T-helper 17 cell (primary cell): Measurements from ENCODE around the gene PSTPIP2. TPM values are rescaled to one million over a fixed set of nuclear protein-coding genes. Genes with fewer than 3 reads are reported as not detected.
A peak's percentile ranks its signal among the peaks of the same experiment; 100 is the strongest.

Experiments
- ATAC-seq: fragments of 150-1000 bp; cut with Tn5 transposase; 2 replicates; pipeline ENCODE4 v1.10.0; 2021; ENCODE audit warnings: mild to moderate bottlenecking, moderate library complexity
- DNase-seq, 3 donors: peaks; one replicate each; pipeline versions ENCODE4 v3.0.0 to v3.0.0-alpha.2; 2020 to 2021
- H3K9me3 ChIP-seq: one replicate; pipeline ENCODE4 v1.7.0; 2013; ENCODE audit warnings: low read length, mild to moderate bottlenecking; ENCODE audit not compliant: control insufficient read depth, poor library complexity, severe bottlenecking
- H3K27ac Mint-ChIP-seq: one replicate; pipeline ENCODE4 v1.8.0; 2022; ENCODE audit warnings: mild to moderate bottlenecking, moderate library complexity, mixed read lengths
- H3K27me3 Mint-ChIP-seq: one replicate; pipeline ENCODE4 v1.8.0; 2022; ENCODE audit warnings: mixed read lengths
- H3K36me3 Mint-ChIP-seq: one replicate; pipeline ENCODE4 v1.8.0; 2022; ENCODE audit warnings: low read depth, mixed read lengths
- H3K4me1 Mint-ChIP-seq: one replicate; pipeline ENCODE4 v1.8.0; 2022; ENCODE audit warnings: mild to moderate bottlenecking, mixed read lengths
- H3K4me3 Mint-ChIP-seq: one replicate; pipeline ENCODE4 v1.8.0; 2022; ENCODE audit warnings: mild to moderate bottlenecking, moderate library complexity, mixed read lengths
- total RNA-seq, 4 donors: library from RNA in 2 of 4; stranded (reverse) in 2 of 4; gene quantifications; one replicate each; pipeline ENCODE4 v1.2.3 and lab custom pipeline; 2022 to 2026

The PSTPIP2 gene
- total RNA-seq, 2 donors from 2014 or later = 13.1 to 15.8 TPM

GRCh38 chr18:45951016-45951714 is 120.9 kb downstream of the PSTPIP2 start:
- Mint-ChIP-seq H3K27ac (peak overlapping the region; percentile 82), H3K27me3 (no peaks in the 10 kb centered on the region), H3K4me1 (peaks cover 39% of the 10 kb centered on the region), H3K4me3 (no peak overlapping the region), H3K36me3 (peaks cover 17% of the 10 kb centered on the region)
- H3K9me3 ChIP-seq = no peaks in the 10 kb centered on the region
- no peak for ATAC-seq
- DNase-seq = no peak

DNA sequence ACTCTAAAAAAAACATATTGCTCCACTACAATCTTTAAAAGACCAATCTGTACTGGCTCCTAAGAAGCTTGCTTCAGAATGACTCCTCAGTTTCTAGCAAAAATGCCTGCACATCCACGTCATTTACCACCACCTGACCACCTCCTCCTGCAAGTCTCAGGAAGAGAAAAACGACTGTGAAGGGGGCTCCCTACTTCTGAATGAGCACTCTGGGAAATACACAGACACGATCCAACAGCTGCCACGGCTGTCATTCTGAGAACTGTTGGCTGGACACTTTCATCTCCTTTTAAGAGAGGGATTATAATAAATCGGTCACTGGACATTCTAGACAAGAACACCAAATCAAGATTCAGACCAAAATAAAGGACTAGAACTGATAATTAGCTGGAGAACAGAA is 126.4 kb downstream of the PSTPIP2 start:
- peak overlapping the region; percentile 34 for H3K27ac Mint-ChIP-seq

DNA sequence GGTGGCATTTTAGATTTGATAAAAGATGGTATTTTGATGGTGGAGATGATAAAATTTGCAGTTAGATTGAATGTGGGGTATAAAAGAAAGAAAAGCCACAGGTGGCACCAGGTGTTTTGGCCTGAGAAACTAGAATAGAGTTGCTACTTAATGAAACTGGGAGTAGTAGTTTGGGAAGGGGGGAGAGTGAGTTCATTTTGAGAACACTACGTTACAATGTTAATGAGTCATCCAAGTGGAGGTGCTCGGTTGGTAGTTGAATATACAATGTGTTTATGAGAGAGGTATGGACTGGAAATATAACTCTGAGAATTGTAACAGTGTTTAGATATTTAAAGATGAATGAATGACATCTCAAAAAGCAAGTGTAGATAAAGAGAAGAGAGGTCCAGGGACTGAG is 131.3 kb downstream of the PSTPIP2 start:
- Mint-ChIP-seq H3K4me1 (peaks cover 25% of the 10 kb centered on the region), H3K36me3 (peaks cover 30% of the 10 kb centered on the region), H3K27ac (no peak overlapping the region), H3K27me3 (no peaks in the 10 kb centered on the region), H3K4me3 (no peak overlapping the region)
- DNase-seq (no peak), ATAC-seq (no peak)
- H3K9me3 ChIP-seq = no peaks in the 10 kb centered on the region

More for the DNA sequence above, 126.4 kb downstream of the PSTPIP2 start:
- DNase-seq = no peak
- Mint-ChIP-seq H3K27me3 (no peaks in the 10 kb centered on the region), H3K4me3 (no peak overlapping the region), H3K4me1 (peaks cover 12% of the 10 kb centered on the region), H3K36me3 (peaks cover 20% of the 10 kb centered on the region)
- ATAC-seq = no peak
- no peaks in the 10 kb centered on the region for H3K9me3 ChIP-seq

- no peak overlapping the region for H3K4me3 Mint-ChIP-seq
- no peaks in the 10 kb centered on the region for H3K9me3 ChIP-seq
- ATAC-seq (no peak), DNase-seq (no peak)
- H3K27ac Mint-ChIP-seq = no peak overlapping the region
- no peaks in the 10 kb centered on the region for H3K27me3 Mint-ChIP-seq
- H3K36me3 Mint-ChIP-seq = peaks cover 30% of the 10 kb centered on the region
- peaks cover 25% of the 10 kb centered on the region for H3K4me1 Mint-ChIP-seq
These were observed 132.8 kb downstream of the PSTPIP2 start for GRCh38 chr18:45939236-45939635.

DNA sequence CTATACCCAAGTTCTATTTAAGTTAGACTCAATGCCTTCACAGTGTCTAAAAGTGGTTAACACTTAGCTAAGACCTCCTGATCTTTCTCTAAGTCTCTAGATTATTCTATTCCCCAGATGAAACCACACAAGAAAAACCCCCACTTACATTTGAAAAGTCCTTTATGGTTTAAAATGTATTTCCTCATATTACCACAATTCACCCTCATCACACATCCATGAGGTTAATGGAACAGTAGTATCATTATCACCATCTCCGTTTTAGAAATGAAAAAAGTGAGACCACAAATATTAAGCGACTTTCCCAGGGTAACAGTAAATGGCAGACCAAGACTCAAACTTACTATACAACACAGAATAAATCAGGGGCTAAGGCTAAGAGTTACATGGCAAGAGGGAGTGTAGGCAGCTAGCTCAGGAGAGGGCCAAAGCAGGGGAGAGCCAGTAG is 133.5 kb downstream of the PSTPIP2 start:
- H3K4me3 Mint-ChIP-seq = peak overlapping the region; percentile 76
- peaks cover 25% of the 10 kb centered on the region for H3K4me1 Mint-ChIP-seq
- H3K27ac Mint-ChIP-seq = peak overlapping the region; percentile 75
- H3K27me3 Mint-ChIP-seq = no peaks in the 10 kb centered on the region
- peaks cover 27% of the 10 kb centered on the region for H3K36me3 Mint-ChIP-seq
- no peaks in the 10 kb centered on the region for H3K9me3 ChIP-seq
- ATAC-seq (peak; percentile 84), DNase-seq (no peak)

GRCh38 chr18:45935591-45936335 is 136.3 kb downstream of the PSTPIP2 start:
- Mint-ChIP-seq H3K27ac (no peak overlapping the region), H3K4me1 (peaks cover 28% of the 10 kb centered on the region), H3K4me3 (peak overlapping the region; percentile 19), H3K36me3 (peaks cover 18% of the 10 kb centered on the region), H3K27me3 (no peaks in the 10 kb centered on the region)
- no peaks in the 10 kb centered on the region for H3K9me3 ChIP-seq
- ATAC-seq = no peak
- no peak for DNase-seq

Other genes starting within 250 kb of the PSTPIP2 start
- gene SIGLEC15, start 246.6 kb downstream of the PSTPIP2 start, total RNA-seq = not detected
- gene EPG5, start 104.9 kb downstream of the PSTPIP2 start, total RNA-seq = 10 to 100 TPM; 46.6 to 76.5 TPM
- 100 to 1,000 TPM; 171 to 200 TPM for gene ATP5F1A, start 26.0 kb upstream of the PSTPIP2 start, total RNA-seq
- gene HAUS1, start 32.1 kb upstream of the PSTPIP2 start, total RNA-seq = 10 to 100 TPM; 14.9 to 15.8 TPM